Brain microvascular endothelial cell (primary cell): Measurements from ENCODE around the gene TMEM143.
"Not testable (repeated sequence)": the region's sequence is repeated elsewhere in the genome, so short reads cannot be mapped to it uniquely, and the experiment has no call there.

Experiments used
- DNase-seq: peaks from one replicate; pipeline ENCODE4 v3.0.0-alpha.2; 2020
- H3K27ac ChIP-seq: fragments of 250-450 bp; sonication (Bioruptor Pico); 2 replicates; pipeline ENCODE4 v1.5.1; 2020; ENCODE audit warnings: mild to moderate bottlenecking, moderate library complexity
- H3K27me3 ChIP-seq: fragments of 250-450 bp; sonication (Bioruptor Pico); replicated peaks from 2 replicates; pipeline ENCODE4 v1.5.1; 2020; ENCODE audit warnings: mild to moderate bottlenecking
- H3K36me3 ChIP-seq: fragments of 250-450 bp; sonication (Bioruptor Pico); replicated peaks from 2 replicates; pipeline ENCODE4 v1.5.1; 2020; ENCODE audit warnings: mild to moderate bottlenecking
- H3K4me3 ChIP-seq: 2 replicates; pipeline ENCODE4 v1.5.1; 2011; ENCODE audit warnings: low read depth, mild to moderate bottlenecking, control low read depth, low read length, moderate library complexity
- CTCF ChIP-seq: IDR thresholded peaks from 2 replicates; pipeline ENCODE4 v1.5.1; 2011; ENCODE audit warnings: low read depth, mild to moderate bottlenecking, moderate library complexity, low read length, control low read depth, inconsistent platforms; ENCODE audit errors: missing control alignments
- in situ Hi-C: cut with HindIII; loops from 2 replicates; pipeline ENCODE4 v1.10.0; 2017; ENCODE audit warnings: low sequenced_read_pairs, low pct_ligation_motif_present

TMEM143 gene

GRCh38 chr19:48296963-48297734 lies 66.6 kb downstream of the TMEM143 start:
- H3K27ac ChIP-seq: no peak overlapping the region
- DNase-seq: no peak
- no peak for TF ChIP-seq CTCF
- no peak overlapping the region for H3K4me3 ChIP-seq
- H3K27me3 ChIP-seq: no peaks in the 10 kb centered on the region
- H3K36me3 ChIP-seq: no peaks in the 10 kb centered on the region
- in situ Hi-C loops: no loop called here

DNA sequence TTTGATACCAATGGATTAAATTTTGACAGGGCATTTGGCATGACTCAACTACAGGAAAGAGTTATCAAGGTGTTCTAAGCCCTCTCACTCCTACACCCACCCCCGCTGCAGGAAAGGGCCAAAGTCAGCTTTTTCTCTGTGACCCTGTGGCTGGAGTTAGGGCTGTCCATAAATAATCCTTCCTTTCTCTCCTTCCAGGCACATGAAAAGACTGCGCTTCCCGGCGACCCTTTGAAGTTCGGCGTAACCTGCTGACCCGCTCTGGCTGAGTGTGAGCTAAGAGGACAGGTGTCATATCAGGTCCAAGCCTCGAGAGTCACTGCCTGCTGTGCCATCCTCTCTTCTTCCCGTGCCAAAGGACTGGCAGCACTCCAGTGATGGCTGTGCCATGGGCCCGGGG lies 68.3 kb downstream of the TMEM143 start:
- no peak overlapping the region for H3K27ac ChIP-seq
- no peak for TF ChIP-seq CTCF
- H3K36me3 ChIP-seq: no peaks in the 10 kb centered on the region
- in situ Hi-C loops: no loop called here
- DNase-seq: no peak
- H3K4me3 ChIP-seq: no peak overlapping the region
- H3K27me3 ChIP-seq: no peaks in the 10 kb centered on the region

DNA sequence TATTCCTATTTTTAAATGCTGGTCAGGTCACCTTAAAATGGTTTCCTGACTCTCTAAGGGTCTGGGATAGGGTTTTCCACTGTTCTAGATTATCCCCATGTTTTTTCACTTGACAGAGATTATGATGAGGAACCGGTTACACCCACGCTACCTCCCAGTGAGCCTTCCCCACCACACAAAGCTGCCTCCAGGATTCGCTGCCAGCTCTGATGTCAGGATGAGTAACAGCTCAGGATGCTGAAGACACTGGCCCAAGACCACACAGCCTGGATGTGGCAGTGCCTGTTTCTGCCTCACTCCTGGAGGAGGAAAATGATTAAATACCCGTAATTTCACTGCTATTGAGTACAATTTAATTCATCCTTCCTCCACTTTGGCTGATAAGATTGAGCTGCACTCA lies 70.9 kb downstream of the TMEM143 start:
- H3K4me3 ChIP-seq: no peak overlapping the region
- in situ Hi-C loops: no loop called here
- TF ChIP-seq CTCF: no peak
- no peaks in the 10 kb centered on the region for H3K27me3 ChIP-seq
- H3K27ac ChIP-seq: no peak overlapping the region
- H3K36me3 ChIP-seq: no peaks in the 10 kb centered on the region
- DNase-seq: peak; percentile 93

DNA sequence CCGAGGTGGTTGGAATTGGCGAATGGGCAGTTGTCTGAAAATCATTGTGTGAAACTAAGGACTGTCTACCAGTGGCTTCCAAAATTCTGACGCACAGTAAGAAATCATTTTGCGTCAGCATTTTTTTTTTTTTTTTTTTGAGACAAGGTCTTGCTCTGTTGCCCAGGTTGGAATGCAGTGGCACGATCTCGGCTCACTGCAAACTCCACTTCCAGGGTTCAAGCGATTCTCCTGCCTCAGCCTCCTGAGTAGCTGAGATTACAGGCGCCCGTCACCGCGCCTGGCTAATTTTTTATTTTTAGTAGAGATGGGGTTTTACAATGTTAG lies 72.3 kb downstream of the TMEM143 start:
- in situ Hi-C loops, H3K27ac ChIP-seq, DNase-seq, H3K27me3 ChIP-seq, H3K4me3 ChIP-seq, H3K36me3 ChIP-seq: not testable (repeated sequence)

DNA sequence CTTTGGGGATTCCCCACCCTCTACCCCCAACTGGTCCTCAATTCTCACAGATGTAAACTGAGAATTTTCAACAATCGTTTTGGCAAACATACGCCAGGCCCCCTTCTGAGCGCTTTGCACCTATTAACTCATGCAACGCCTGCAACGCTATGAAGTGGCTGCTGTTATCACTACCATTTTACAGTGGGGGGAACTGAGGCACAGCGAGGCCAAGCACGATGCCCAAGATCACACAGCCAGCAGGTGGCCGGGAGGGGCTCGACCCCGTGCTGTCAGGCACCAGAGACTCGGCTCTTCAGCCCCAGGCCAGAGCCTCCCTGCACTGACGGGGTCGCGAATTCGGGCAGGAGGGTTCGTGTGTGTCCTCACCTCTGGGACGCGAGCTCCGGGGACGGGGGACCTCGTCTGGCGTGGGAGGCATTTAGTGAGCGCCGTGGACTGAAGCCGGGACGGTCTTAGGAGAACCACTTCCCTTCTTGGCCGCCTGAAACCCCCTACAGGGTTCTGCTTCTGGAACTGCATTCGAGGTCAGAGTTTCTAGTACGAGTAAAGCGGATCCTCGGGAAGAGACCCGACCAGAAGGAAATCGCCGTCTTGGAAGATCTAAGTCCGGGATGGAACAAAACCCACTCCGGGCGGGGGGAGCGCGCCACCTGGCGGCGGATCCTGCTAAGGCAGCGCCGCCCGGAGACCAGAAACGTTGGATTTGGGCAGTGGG lies 72.8 kb downstream of the TMEM143 start:
- no peaks in the 10 kb centered on the region for H3K27me3 ChIP-seq
- peak overlapping the region; percentile 6 for H3K27ac ChIP-seq
- peak; percentile 99 for TF ChIP-seq CTCF
- peak; percentile 73 for DNase-seq
- no peaks in the 10 kb centered on the region for H3K36me3 ChIP-seq
- H3K4me3 ChIP-seq: peak overlapping the region; percentile 57
- in situ Hi-C loops: no loop called here

DNA sequence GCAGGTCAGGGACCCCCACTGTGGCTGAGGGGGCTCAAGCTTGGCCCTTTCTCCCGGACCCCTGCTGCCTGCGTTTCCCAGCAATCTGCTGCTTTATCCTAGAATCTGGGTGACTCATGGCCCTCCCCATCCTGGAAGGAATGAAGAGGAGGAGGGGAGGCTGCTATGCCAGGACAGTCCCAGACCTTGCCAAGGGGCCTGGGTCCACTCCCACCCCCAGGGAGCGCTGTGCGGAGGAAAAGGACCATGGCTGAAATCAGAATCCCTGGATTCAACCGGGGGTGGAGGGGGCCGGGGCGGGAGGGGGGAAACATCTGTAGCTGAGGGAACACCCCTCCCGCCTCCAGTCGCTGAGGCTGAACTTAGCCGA lies 73.4 kb downstream of the TMEM143 start:
- Histone ChIP-seq H3K36me3 (no peaks in the 10 kb centered on the region), H3K27ac (no peak overlapping the region), H3K4me3 (peak overlapping the region; percentile 57), H3K27me3 (no peaks in the 10 kb centered on the region)
- DNase-seq: peak; percentile 53
- peak; percentile 48 for TF ChIP-seq CTCF
- in situ Hi-C loops: no loop called here
